Activated CD4-positive, alpha-beta T cell treated with anti-CD3 and anti-CD28 coated beads, Interleukin-2, amount 10 ng/mL, durations not matched to agents 7 days and 5 days (primary cell): ENCODE results near the gene SPRY2. TPM values are rescaled to one million over a fixed set of nuclear protein-coding genes. Genes with fewer than 3 reads are reported as not detected.
"Not testable (repeated sequence)": the region's sequence is repeated elsewhere in the genome, so short reads cannot be mapped to it uniquely, and the experiment has no call there.

Experiments
- CTCF ChIA-PET: fragments of 350-600 bp; sonication (Branson Sonifier 250); formaldehyde crosslinking; loops from one replicate; lab custom pipeline; 2021; ENCODE audit warnings: antibody characterized with exemption; lab: Charles Lee
- POLR2A ChIA-PET: fragments of 350-600 bp; sonication (Branson Sonifier 250); formaldehyde crosslinking; loops from one replicate; lab custom pipeline; 2021; ENCODE audit warnings: antibody characterized with exemption; lab: Charles Lee
- DNase-seq: peaks from one replicate; pipeline ENCODE4 v3.0.0-alpha.2; 2020
- H3K27ac Mint-ChIP-seq: one replicate; pipeline ENCODE4 v1.8.0; 2021; ENCODE audit warnings: mild to moderate bottlenecking, moderate library complexity, mixed read lengths
- H3K27me3 Mint-ChIP-seq: one replicate; pipeline ENCODE4 v1.8.0; 2021; ENCODE audit warnings: mixed read lengths
- H3K36me3 Mint-ChIP-seq: one replicate; pipeline ENCODE4 v1.8.0; 2021; ENCODE audit warnings: low read depth, mixed read lengths
- H3K4me1 Mint-ChIP-seq: one replicate; pipeline ENCODE4 v1.8.0; 2021; ENCODE audit warnings: mixed read lengths
- H3K4me3 Mint-ChIP-seq: one replicate; pipeline ENCODE4 v1.8.0; 2021; ENCODE audit warnings: mild to moderate bottlenecking, moderate library complexity, mixed read lengths
- H3K9me3 Mint-ChIP-seq: one replicate; pipeline ENCODE4 v1.8.0; 2021; ENCODE audit warnings: mixed read lengths
- total RNA-seq, 2 experiments: library from RNA; stranded (reverse); gene quantifications; one replicate each; pipeline ENCODE4 v1.2.3, GENCODE V29; 2021

The SPRY2 gene
- total RNA-seq, 2 experiments from 2014 or later, result not detected

DNA sequence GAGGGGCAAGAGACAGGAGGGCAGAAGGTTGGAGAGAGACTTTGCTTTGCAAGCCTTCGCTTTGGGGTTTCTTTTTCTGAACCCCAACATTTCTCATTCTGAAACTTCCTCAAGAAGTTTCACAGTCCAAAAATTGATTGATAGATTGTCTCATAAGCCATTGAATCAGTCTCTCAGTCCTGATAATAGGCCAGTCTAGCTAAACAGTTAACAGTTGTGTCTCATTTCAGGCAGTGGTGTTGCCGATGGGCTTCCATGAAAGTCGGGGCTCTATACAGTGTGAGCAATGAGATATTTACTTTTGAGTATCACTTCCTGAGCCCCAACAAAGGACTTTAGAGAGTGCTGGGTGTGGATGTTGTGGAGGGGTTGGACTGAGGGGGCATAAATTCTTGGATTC lies 26.5 kb upstream of the SPRY2 start:
- CTCF ChIA-PET, result no interaction called here

DNA sequence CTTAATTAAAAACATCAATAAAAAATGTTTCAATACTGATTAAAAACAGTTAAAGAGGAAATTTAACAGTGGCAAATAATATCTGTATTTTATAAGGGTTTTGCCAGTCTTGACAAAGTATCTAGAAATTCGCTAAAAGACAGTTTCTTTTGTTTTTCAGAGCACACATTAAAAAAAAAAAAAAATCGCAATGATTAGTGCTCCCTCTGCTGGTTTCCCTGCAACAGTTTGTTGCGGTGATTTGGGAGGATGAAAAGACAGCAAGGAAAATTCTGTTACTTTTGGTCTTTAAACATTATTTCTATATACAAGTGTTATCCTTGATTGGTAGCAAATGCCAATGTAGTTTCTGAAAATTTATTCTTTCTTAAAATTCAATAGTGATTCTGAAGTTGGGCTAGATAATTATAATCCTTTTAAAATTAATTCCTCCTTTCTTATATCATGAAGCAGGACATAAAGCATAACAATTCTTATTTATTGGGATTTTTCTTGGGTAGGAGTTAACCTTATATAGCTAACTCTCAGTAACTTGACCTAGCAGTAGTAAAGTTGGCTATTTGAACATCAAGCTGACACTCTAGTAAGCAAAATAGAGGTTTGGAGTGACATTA lies 23.1 kb upstream of the SPRY2 start:
- no peak overlapping the region for H3K4me3 Mint-ChIP-seq
- H3K4me1 Mint-ChIP-seq, result no peaks in the 10 kb centered on the region
- H3K27me3 Mint-ChIP-seq, result no peaks in the 10 kb centered on the region
- POLR2A ChIA-PET, result no interaction called here
- CTCF ChIA-PET, result no interaction called here
- DNase-seq, result no peak
- H3K36me3 Mint-ChIP-seq, result no peaks in the 10 kb centered on the region
- H3K9me3 Mint-ChIP-seq, result no peaks in the 10 kb centered on the region
- no peak overlapping the region for H3K27ac Mint-ChIP-seq

More for the DNA sequence above, 26.5 kb upstream of the SPRY2 start:
- H3K9me3 Mint-ChIP-seq, result no peaks in the 10 kb centered on the region
- H3K27ac Mint-ChIP-seq, result no peak overlapping the region
- H3K4me3 Mint-ChIP-seq, result no peak overlapping the region
- POLR2A ChIA-PET, result no interaction called here
- DNase-seq, result no peak
- H3K4me1 Mint-ChIP-seq, result no peaks in the 10 kb centered on the region
- no peaks in the 10 kb centered on the region for H3K36me3 Mint-ChIP-seq
- H3K27me3 Mint-ChIP-seq, result no peaks in the 10 kb centered on the region

DNA sequence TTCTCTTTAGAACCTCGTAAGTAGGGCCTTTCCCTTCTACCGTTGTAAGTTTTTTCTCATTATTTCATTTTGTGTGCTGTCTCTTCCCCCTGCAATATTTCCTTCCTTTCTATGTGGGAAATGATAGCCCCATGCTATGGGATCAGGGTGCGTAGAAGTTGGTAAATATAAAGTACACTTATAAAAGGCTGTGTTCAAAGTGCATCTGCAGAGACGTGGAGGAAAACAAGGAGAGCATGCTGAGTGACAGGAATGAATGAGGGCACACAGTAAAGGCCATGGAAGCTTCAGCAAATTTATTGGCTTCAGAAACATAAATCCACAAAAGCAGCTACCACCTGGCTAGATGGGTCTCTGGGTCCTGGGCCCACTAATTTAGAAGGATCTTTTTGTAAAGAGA lies 21.6 kb upstream of the SPRY2 start:
- Mint-ChIP-seq H3K27me3 (no peaks in the 10 kb centered on the region), H3K4me3 (no peak overlapping the region), H3K27ac (no peak overlapping the region), H3K4me1 (no peaks in the 10 kb centered on the region), H3K36me3 (no peaks in the 10 kb centered on the region), H3K9me3 (no peaks in the 10 kb centered on the region)
- POLR2A ChIA-PET, result no interaction called here
- CTCF ChIA-PET, result no interaction called here
- no peak for DNase-seq

DNA sequence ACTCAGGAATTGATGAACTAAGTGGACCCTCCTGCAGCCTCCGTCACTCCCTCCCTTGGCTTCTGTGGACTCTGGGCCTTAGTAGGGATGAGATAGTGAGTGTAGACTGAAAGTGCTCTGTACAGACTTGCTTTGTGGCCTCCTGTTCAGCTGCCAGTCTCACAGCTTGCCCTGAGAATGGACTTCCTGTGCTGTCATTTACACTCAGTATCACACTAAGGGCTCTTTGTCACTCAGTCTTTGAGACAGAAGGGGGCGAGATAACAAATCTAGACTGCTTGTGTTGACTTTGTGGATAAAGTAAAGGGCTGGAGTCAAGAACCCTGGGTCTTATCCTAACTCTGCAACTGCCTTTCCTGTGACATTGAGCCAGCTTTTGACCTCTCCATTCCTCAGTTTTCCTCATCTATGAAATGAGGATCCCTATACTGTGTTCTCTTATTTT lies 21.0 kb upstream of the SPRY2 start:
- no peak overlapping the region for H3K27ac Mint-ChIP-seq
- CTCF ChIA-PET, result no interaction called here
- H3K4me1 Mint-ChIP-seq, result no peaks in the 10 kb centered on the region
- no peak overlapping the region for H3K4me3 Mint-ChIP-seq
- H3K36me3 Mint-ChIP-seq, result no peaks in the 10 kb centered on the region
- no peak for DNase-seq
- no peaks in the 10 kb centered on the region for H3K9me3 Mint-ChIP-seq
- H3K27me3 Mint-ChIP-seq, result no peaks in the 10 kb centered on the region
- POLR2A ChIA-PET, result no interaction called here

DNA sequence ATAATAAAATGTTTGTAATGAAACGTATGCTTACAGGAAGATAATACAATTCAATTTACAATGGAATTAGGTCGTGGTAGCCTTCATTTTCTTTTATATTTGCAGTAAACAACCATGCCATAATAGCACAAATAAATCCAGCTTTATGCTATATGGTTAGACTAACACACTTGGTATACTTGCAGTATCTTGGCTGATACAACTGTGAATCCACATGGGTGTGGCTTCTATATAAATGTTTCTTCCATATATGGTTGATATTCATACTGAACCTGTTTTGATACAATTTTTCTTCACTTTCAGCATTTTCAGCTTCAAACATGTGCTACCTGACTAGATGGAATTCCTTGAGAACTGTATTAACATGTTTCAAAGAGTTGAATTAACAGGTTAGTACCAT lies 20.4 kb upstream of the SPRY2 start:
- H3K36me3 Mint-ChIP-seq, result no peaks in the 10 kb centered on the region
- no peaks in the 10 kb centered on the region for H3K4me1 Mint-ChIP-seq
- H3K4me3 Mint-ChIP-seq, result no peak overlapping the region
- H3K27me3 Mint-ChIP-seq, result no peaks in the 10 kb centered on the region
- CTCF ChIA-PET, result no interaction called here
- DNase-seq, result no peak
- no peak overlapping the region for H3K27ac Mint-ChIP-seq
- POLR2A ChIA-PET, result no interaction called here
- no peaks in the 10 kb centered on the region for H3K9me3 Mint-ChIP-seq

DNA sequence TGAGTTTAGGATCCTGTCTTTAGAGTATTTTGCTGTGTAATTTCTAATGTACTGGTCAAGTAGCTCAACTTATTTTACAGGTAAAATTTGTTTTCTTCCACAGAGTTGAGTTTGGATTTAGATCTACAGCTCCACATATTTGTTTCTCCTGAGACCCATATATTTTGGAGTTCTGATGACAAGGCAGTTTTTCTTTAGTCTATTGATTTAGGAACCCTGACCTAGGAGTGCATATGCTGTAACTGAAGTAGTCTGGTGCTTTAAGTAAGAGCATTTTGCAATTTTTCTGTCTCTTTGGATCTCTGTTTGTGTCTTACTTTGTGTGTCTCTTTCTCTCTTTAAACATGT lies 19.5 kb upstream of the SPRY2 start:
- CTCF ChIA-PET, result interaction anchor here (0.6 to 0.7 kb wide), 2 partner anchors 17 to 490 kb away, joined by 3 read pairs; no protein-coding TSS in a partner anchor
- Mint-ChIP-seq H3K4me1 (no peaks in the 10 kb centered on the region), H3K36me3 (no peaks in the 10 kb centered on the region), H3K27me3 (no peaks in the 10 kb centered on the region), H3K4me3 (no peak overlapping the region), H3K9me3 (no peaks in the 10 kb centered on the region), H3K27ac (no peak overlapping the region)
- DNase-seq, result no peak
- POLR2A ChIA-PET, result no interaction called here

DNA sequence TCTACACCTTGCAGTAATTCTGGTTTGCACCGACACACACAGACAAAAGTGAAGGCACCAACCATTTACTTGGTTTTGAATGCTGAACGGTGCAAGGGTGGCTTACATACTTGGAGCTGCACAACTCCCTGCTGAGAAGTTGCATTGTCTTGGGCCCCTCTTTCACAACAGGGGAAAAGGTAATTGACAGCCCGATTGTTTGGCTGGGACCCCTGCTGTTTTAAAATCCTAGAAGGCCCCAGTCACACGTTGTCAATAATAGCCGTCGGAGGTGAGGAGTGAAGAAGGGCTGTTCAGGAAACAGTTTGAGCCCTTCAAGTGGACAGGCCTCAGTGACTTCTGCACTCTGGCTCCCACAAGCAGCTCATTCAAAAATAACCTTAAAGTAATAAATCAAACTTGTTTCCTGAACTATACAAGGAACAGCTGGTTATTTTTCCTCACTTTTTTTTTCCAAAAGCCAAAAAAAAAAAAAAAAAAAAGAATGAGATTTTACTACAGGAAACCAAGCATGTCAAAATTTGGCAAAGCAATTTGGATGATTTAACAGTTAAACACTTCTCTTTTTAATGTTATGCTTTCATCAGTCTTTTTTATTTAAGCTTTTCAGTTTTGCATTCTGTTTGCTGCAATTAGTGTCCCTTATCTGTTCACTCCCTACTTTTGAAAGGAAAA lies 19.0 kb upstream of the SPRY2 start:
- H3K4me3 Mint-ChIP-seq, result no peak overlapping the region
- DNase-seq, result no peak
- no peaks in the 10 kb centered on the region for H3K9me3 Mint-ChIP-seq
- H3K27ac Mint-ChIP-seq, result no peak overlapping the region
- no peaks in the 10 kb centered on the region for H3K27me3 Mint-ChIP-seq
- no peaks in the 10 kb centered on the region for H3K4me1 Mint-ChIP-seq
- CTCF ChIA-PET, result interaction anchor here (0.6 to 0.7 kb wide), 2 partner anchors 17 to 491 kb away, joined by 3 read pairs; no protein-coding TSS in a partner anchor
- H3K36me3 Mint-ChIP-seq, result no peaks in the 10 kb centered on the region
- POLR2A ChIA-PET, result no interaction called here

DNA sequence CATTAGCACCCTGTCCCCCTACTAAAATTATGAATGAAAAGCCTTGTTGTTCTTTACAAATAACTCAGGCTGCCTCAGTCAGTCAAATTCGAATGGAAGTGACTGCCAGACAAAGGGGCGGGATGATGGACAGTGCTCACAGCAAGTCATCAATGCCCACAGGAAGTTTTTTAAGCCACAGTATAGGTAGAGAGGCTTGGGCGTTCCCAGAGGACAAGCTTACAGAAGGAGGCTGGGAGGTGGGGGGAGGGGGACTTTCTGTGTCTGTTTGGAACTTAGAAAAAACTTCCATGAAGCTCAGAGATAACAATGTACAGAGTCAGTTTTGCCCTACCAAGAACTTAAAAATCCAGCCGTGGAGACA lies 18.5 kb upstream of the SPRY2 start:
- H3K4me1 Mint-ChIP-seq, result no peaks in the 10 kb centered on the region
- CTCF ChIA-PET, result interaction anchor here (0.6 to 0.8 kb wide), 2 partner anchors 9 to 10 kb away, joined by 3 to 6 read pairs; no protein-coding TSS in a partner anchor
- no peaks in the 10 kb centered on the region for H3K36me3 Mint-ChIP-seq
- H3K9me3 Mint-ChIP-seq, result no peaks in the 10 kb centered on the region
- POLR2A ChIA-PET, result no interaction called here
- no peak overlapping the region for H3K27ac Mint-ChIP-seq
- no peak overlapping the region for H3K4me3 Mint-ChIP-seq
- H3K27me3 Mint-ChIP-seq, result no peaks in the 10 kb centered on the region
- no peak for DNase-seq

DNA sequence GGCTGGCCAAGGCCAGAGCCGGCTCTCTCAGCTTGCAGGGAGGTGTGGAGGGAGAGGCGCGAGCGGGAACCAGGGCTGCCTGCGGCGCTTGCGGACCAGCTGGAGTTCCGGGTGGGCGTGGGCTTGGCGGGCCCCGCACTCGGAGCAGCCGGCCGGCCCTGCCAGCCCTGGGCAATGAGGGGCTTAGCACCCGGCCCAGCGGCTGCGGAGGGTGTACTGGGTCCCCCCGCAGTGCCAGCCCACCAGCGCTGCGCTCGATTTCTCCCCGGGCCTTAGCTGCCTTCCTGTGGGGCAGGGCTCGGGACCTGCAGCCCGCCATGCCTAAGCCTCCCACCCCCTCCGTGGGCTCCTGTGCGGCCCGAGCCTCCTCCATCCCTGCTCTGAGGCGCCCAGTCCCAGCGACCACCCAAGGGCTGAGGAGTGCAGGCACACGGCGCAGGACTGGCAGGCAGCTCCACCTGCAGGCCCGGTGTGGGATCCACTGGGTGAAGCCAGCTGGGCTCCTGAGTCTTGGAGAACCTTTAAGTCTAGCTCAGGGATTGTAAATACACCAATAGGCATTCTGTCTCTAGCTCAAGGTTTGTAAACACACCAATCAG lies 14.7 kb upstream of the SPRY2 start:
- POLR2A ChIA-PET, H3K27ac Mint-ChIP-seq, H3K9me3 Mint-ChIP-seq, H3K4me1 Mint-ChIP-seq, H3K4me3 Mint-ChIP-seq, H3K27me3 Mint-ChIP-seq, CTCF ChIA-PET, DNase-seq, H3K36me3 Mint-ChIP-seq: not testable (repeated sequence)

DNA sequence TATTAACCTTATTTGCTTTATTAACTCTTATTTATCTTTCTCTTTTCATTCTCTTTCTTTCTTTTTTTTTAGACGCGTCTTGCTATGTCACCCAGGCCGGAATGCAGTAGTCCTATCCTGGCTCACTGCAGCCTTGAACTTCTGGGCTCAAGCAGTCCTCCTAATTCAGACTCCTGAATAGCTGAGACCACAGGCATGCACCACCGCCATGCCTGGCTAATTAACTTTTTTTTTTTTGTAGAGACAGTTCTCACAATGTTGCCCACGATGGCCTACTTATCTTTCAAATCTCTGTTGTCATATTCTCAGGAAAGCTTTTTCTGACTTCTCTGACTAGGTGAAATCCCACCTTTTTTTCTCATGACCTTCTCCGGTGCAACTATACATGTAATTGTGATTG lies 7.8 kb upstream of the SPRY2 start:
- H3K9me3 Mint-ChIP-seq, result no peaks in the 10 kb centered on the region
- ChIA-PET CTCF (no interaction called here), POLR2A (no interaction called here)
- H3K27me3 Mint-ChIP-seq, result peaks cover 21% of the 10 kb centered on the region
- H3K4me1 Mint-ChIP-seq, result no peaks in the 10 kb centered on the region
- no peak overlapping the region for H3K4me3 Mint-ChIP-seq
- no peaks in the 10 kb centered on the region for H3K36me3 Mint-ChIP-seq
- no peak overlapping the region for H3K27ac Mint-ChIP-seq
- DNase-seq, result no peak

DNA sequence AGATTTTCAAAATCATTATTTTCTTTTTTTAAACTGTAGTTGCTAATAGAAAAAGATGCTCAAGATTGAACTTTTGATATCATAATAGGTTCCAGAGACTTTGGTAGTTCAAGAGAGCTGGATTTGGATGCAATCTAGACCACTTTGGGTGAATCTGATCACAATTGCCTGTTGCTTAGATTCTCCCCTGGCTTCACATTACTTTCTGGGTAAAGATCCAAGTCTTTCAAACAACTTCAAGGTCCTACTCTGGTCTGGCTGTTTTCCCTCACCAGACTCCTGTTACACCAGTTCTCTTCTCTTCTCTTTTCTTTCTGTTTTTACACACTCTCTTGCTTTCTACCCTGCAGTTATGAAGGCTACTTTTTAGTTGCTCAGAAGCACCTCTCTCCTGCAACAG lies 7.4 kb upstream of the SPRY2 start:
- CTCF ChIA-PET, result no interaction called here
- H3K9me3 Mint-ChIP-seq, result no peaks in the 10 kb centered on the region

DNA sequence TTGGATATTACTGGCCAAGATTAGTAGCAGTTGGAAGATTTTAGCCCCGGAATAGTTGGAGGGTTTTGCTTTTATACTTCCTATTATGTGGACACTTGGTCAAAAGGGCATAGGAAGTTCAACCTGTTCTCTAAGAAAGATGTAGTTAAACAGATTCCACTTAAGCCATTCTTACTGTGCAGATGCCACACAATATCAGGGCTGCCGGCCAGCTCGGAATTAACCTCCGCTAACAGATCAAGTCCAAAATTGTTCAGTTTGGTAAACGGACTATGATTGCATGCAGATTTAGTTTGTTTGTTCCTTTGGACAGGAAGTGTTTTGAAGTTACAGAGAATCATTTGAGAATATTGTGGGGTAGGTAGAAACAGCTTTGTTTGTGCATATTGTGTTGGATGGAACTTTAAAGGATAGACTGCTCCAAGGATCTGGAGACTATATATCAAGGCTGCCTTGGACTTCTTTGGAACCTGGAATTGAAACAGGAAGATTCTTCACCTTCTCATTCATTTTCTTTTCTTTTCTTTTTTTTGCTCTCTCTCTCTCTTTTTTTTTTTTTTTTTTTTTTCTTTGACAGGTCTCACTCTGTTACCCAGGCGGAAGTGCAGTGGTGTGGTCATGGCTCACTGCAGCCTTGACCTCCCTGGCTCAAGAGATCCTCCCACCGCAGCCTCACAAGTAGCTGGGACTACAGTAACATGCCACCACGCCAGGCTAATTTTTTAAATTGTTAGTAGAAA lies 5.0 kb upstream of the SPRY2 start:
- H3K4me1 Mint-ChIP-seq, result peaks cover 10% of the 10 kb centered on the region
- H3K9me3 Mint-ChIP-seq, result no peaks in the 10 kb centered on the region
- ChIA-PET POLR2A (no interaction called here), CTCF (no interaction called here)
- peaks cover 40% of the 10 kb centered on the region for H3K27me3 Mint-ChIP-seq
- no peak overlapping the region for H3K27ac Mint-ChIP-seq
- H3K4me3 Mint-ChIP-seq, result no peak overlapping the region
- no peak for DNase-seq
- H3K36me3 Mint-ChIP-seq, result no peaks in the 10 kb centered on the region

More for the DNA sequence above, 7.4 kb upstream of the SPRY2 start:
- peaks cover 25% of the 10 kb centered on the region for H3K27me3 Mint-ChIP-seq
- H3K27ac Mint-ChIP-seq, result no peak overlapping the region
- POLR2A ChIA-PET, result no interaction called here
- no peak for DNase-seq
- H3K36me3 Mint-ChIP-seq, result no peaks in the 10 kb centered on the region
- no peak overlapping the region for H3K4me3 Mint-ChIP-seq
- H3K4me1 Mint-ChIP-seq, result peaks cover 2% of the 10 kb centered on the region

DNA sequence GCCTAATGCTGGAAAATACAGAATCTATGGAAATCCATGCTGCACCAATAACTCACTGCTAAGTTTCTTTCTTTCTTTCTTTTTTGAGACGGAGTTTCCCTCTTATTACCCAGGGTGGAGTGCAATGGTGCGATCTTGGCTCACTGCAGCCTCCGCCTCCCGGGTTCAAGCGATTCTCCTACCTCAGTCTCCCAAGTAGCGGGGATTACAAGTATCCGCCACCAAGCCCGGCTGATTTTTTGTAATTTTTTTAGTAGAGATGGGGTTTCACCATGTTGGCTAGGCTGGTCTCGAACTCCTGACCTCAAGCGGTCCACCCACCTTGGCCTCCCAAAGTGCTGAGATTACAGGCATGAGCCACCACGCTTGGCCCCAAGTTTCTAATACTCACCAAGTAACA lies 3.1 kb upstream of the SPRY2 start:
- peaks cover 13% of the 10 kb centered on the region for H3K4me1 Mint-ChIP-seq
- H3K27ac Mint-ChIP-seq, DNase-seq, H3K9me3 Mint-ChIP-seq, POLR2A ChIA-PET, H3K36me3 Mint-ChIP-seq, H3K4me3 Mint-ChIP-seq: not testable (repeated sequence)
- CTCF ChIA-PET, result interaction anchor here (0.8 kb wide), 1 partner anchor 16 kb away, joined by 3 read pairs; no protein-coding TSS in a partner anchor
- H3K27me3 Mint-ChIP-seq, result peaks cover 41% of the 10 kb centered on the region
